HG02870 (cell line): ENCODE data around the gene PGR.

Experiments
- ATAC-seq: cut with Tn5 transposase; IDR thresholded peaks from one replicate; pipeline ENCODE4 v1.9.1; 2021; ENCODE audit warnings: mild to moderate bottlenecking, moderate library complexity; ENCODE audit not compliant: unreplicated experiment

Gene PGR

DNA sequence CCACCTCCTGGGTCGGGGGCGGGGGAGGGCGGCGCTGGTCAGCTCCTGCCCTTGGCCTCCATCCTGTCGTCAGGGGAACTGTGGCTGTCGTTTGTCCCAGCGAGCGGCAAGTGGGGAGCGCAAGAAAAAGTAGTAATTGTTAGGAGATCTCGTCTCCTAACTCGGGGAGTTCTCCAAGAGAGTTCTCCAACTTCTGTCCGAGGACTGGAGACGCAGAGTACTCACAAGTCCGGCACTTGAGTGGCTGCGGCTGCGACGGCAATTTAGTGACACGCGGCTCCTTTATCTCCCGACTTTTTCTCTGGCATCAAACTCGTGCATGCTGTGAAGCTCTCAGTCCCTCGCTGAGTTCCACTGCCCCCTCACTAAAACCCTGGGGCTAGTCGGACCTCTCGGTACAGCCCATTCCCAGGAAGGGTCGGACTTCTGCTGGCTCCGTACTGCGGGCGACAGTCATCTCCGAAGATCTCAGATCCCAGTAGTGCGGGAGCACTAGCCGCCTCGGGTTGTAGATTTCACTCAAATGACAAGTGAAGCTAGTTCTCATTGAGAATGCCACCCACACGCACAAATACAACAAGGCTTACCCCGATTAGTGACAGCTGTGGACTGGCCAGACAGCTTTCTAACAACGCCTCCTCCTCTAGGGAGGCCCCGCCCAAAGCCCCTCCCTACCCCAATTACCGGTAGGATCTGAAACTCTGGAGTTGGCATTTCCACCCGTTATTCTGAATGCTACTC lies at the start of gene PGR:
Gene PGR (minus strand): TSS at position 611 of the 741 bp plus-strand sequence. CDS start 743 bp downstream, outside the sequence.
- no peak for ATAC-seq

DNA sequence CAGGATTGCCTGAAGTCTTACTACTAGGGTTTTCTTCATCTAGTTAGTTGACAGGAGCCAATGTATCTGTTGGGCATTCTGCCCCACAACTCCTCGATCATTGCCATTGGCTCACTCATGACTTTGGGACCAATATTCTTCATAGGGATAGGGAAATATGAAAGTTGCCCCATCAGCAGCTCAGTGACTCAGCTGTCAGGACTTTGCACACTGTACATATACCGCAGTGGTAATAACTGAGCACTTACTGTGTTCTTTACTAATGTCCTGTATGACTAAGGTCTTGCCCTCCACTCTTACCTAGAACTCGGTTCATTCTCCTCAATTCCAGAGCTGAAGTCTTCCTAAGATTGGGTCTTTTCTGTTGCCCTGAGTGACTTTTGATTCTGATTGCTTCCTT lies 46.8 kb upstream of the PGR start:
- no peak for ATAC-seq

DNA sequence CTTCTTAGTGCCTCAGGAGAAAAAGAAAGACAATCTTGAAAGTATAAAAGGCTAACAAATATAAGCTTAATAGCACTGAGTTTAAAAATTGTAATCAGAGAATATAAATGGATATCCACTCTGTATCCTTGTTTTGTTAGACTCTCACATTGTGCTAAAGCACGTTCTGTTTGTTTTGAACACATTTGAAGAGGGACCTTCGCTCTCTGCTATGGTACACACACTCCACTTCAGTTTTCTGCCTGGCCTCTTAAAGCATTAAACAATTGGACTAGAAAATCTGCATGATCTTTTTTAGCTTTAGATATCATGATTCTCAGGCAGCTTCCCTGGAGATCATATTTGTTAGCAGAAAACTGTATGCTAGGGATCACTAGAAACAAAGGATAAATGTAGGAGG lies 40.3 kb upstream of the PGR start:
- ATAC-seq: no peak

DNA sequence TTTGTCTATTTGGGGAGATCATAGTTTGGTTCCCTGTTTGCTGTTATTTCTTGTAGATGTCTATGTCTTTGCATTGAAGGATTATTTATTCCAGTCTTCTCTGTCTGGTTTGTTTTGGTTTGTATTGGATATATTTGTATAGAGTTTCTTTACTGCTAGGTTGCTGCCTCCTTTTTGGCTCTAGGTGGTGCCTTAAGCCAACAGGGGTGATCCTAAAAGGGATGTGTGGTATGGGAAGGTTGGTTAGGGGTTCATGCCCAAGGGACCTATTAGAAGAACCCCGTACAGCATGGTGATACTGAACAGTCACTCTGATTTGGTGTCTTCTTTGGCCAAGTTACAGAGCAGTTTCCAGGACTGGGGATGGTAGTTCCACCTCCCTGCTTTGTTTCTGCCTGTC lies 36.4 kb upstream of the PGR start:
- no peak for ATAC-seq

GRCh38 chr11:101158119-101158518 lies 28.5 kb upstream of the PGR start:
- no peak for ATAC-seq

DNA sequence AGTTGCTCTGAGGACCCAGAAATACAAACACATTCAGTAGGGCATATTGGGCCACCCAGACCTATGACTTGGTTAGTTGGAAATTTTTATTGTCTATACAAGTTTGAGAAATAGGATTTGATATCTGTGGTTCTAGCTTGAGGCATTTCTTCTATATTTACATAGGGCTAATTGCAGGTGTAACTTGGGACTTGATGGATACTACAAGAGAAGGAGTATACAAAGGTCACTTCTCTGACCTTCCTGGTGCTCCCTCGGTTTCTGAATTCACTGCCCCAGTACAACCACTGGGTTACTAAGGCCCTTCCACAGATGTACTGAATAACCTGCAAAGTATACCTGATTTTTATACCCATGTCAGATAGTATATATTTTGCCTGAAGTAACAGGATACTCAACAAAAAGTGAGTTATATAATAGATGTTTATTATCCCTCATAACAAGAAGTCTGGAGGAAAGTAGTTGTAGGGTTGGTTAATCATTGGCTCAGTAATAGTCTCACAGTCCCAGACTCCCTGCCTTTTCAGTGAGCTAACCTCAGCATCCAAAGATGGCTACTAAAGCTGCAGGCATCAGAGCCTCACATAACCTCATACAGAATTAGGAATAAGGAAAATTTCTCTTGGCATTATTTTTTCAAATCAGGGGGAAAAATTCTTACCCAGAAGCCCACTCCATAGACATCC lies 8.8 kb upstream of the PGR start:
- no peak for ATAC-seq

DNA sequence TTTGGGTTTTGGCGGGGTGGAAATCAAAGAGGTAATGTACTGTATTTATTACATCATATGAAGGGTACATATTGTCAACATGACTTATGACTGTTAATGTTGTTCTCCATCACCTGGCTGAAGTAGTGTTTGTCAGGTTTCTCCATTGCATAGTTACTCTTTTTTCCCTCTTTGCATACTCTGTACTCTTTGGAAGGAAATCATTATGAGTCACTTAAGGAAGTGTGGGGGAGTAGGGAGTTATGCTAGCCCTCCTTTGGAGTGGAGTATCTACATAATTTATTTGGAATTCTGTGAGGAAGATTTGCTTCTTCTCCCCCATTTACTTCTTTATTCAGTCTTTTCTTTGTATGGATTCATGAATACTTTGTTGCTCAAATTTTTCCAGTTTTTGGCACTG lies 3.6 kb upstream of the PGR start:
- no peak for ATAC-seq

DNA sequence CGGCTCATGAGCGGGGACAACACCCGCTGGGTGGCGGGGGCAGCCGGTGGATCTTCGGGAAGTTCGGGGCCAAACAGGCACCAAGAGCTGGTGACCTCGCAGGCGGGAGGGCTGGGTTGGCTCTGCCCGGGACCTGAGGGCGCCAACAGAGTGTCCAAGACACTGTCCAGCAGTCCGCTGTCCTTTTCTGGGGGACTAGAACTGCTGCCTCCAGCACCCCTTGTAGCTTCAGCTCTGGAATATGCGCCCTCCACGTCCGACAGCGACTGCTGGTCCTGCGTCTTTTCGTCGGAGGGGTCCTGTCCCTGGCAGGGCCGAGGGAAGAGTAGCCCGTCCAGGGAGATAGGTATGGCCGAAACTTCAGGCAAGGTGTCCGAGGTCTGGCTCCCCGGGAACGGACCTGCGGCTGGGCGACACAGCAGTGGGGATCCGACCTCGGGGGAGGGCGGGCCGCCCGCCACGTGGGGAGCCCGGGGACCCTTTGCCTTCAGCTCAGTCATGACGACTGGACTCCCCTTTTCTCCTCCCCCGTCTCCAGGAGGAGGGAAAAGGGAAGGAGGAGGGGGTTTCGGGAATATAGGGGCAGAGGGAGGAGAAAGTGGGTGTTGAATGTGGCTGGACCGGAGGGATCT lies 926 bp downstream of the PGR start:
- no peak for ATAC-seq

- ATAC-seq: no peak
Observed at GRCh38 chr11:101127699-101128570, 1.7 kb downstream of the PGR start.

- no peak for ATAC-seq
Observed at GRCh38 chr11:101127197-101127698, 2.4 kb downstream of the PGR start.

- no peak for ATAC-seq
Observed at GRCh38 chr11:101126551-101127196, 2.9 kb downstream of the PGR start.

- no peak for ATAC-seq
Observed at GRCh38 chr11:101115671-101116160, 13.9 kb downstream of the PGR start.

DNA sequence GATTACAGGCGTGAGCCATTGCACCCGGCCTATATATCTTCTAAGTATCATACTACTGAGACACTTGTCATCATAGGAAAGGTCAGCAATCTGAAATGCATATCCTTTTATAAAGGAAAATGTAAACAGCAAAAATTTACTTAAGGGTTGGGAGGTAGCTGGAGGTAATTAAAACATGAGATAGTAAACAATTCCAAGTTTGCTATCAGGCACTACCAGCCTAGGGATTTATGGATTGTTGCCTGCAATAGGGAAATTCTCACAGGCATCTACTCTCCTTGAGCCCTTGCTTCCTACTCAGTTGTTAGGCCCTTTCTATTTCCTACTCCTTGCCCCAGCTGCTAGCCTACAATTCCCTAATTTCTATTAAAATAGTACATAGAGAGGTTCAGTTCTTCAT lies 16.1 kb downstream of the PGR start:
- no peak for ATAC-seq

GRCh38 chr11:101104716-101105115 lies 24.9 kb downstream of the PGR start:
- no peak for ATAC-seq

DNA sequence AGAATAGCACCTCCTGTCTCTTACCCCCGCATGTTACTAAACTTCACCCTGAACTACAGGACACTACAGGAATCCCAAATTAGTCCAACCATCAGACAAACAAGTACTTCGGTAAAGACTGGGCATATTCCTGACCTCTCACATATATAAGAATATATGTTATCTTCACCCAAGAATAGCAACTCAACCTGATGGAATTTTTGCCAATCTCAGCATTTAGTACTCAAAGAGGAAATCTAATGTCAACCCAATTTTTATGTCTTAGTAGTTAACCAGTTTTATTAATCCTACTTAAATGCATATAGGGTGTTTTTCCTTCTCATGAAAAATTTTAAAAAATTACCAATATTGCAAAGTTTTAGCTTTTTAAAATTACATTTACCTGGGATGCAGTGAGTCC lies 26.2 kb downstream of the PGR start:
- no peak for ATAC-seq

- ATAC-seq: no peak
Observed at GRCh38 chr11:101100601-101101000, 29.0 kb downstream of the PGR start.

- no peak for ATAC-seq
Observed at GRCh38 chr11:101096036-101096704, 33.4 kb downstream of the PGR start.

- ATAC-seq: no peak
Observed at GRCh38 chr11:101091781-101092180, 37.8 kb downstream of the PGR start.

DNA sequence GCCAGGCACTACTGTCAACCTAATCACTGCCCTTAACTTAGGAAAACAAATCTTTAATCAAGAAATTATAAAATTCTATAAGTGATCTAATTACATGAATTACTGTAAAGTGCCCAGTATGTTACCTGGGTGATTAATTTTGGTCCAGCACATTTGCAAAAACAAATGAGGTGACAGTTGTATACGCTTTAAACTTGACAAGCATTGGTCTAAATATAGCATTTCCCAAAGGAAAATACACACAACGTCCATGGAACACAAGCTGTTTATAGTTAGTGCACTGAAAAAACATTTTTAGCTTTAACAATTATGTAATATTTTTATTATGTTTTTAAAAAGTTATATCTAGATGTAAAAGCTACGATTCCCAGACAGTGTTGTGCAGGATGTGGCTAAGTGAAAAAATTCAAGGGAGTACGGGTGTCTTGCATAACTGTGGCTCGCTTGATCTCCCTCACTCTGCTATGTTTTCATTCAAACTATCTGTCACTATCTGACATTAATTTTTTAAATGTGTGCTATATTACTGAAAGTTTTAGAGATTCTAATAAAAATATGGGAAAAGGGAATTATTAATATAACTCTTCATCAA lies 38.8 kb downstream of the PGR start:
- no peak for ATAC-seq
